DOHH2 (cell line): ENCODE results near the gene IL2RA.

Experiments used
- H3F3A ChIP-seq: fragments of 200-600 bp; sonication (generic), shearing (Covaris generic); 2 replicates; pipeline ENCODE4 v1.6.0; 2016; ENCODE audit warnings: antibody characterized with exemption, mild to moderate bottlenecking; ENCODE audit not compliant: control insufficient read depth, insufficient read depth
- H3K27ac ChIP-seq: fragments of 200-600 bp; sonication (generic); 2 replicates; pipeline ENCODE4 v1.5.1; 2014; ENCODE audit warnings: low read depth, mild to moderate bottlenecking, low read length, moderate library complexity
- H3K27me3 ChIP-seq: fragments of 200-600 bp; sonication (generic); 2 replicates; pipeline ENCODE4 v1.6.1; 2014; ENCODE audit warnings: mild to moderate bottlenecking, low read length, mixed read lengths; ENCODE audit not compliant: control insufficient read depth
- H3K36me3 ChIP-seq: fragments of 200-600 bp; sonication (generic); 2 replicates; pipeline ENCODE4 v1.6.1; 2014; ENCODE audit warnings: mild to moderate bottlenecking, low read length, moderate library complexity, mixed read lengths; ENCODE audit not compliant: control insufficient read depth
- H3K4me1 ChIP-seq: fragments of 200-600 bp; sonication (generic); 2 replicates; pipeline ENCODE4 v1.6.1; 2014; ENCODE audit warnings: mild to moderate bottlenecking, low read length, mixed read lengths; ENCODE audit not compliant: control insufficient read depth
- H3K4me2 ChIP-seq: fragments of 200-600 bp; sonication (generic); 2 replicates; pipeline ENCODE4 v1.6.0; 2014; ENCODE audit warnings: mild to moderate bottlenecking, low read length, moderate library complexity
- H3K4me3 ChIP-seq: fragments of 200-600 bp; sonication (generic); 2 replicates; pipeline ENCODE4 v1.5.1; 2014; ENCODE audit warnings: mild to moderate bottlenecking, low read length, mixed read lengths
- H3K79me2 ChIP-seq: fragments of 200-600 bp; sonication (generic); 2 replicates; pipeline ENCODE4 v1.6.1; 2014; ENCODE audit warnings: mild to moderate bottlenecking, low read length, mixed read lengths; ENCODE audit not compliant: control insufficient read depth
- H3K9me2 ChIP-seq: fragments of 200-600 bp; sonication (generic); replicated peaks from 2 replicates; pipeline ENCODE4 v1.6.1; 2014; ENCODE audit warnings: mild to moderate bottlenecking, low read length, mixed read lengths; ENCODE audit not compliant: control insufficient read depth
- H3K9me3 ChIP-seq: fragments of 200-600 bp; sonication (generic); 2 replicates; pipeline ENCODE4 v1.6.1; 2014; ENCODE audit warnings: antibody characterized with exemption, low read length, mixed read lengths; ENCODE audit not compliant: control insufficient read depth, insufficient read depth
- H4K20me1 ChIP-seq: fragments of 200-600 bp; sonication (generic); 2 replicates; pipeline ENCODE4 v1.6.0; 2014; ENCODE audit warnings: low read depth, mild to moderate bottlenecking, antibody characterized with exemption, low read length, moderate library complexity; ENCODE audit not compliant: control insufficient read depth, insufficient read depth
- EZH2phosphoT487 ChIP-seq: fragments of 200-600 bp; sonication (generic); IDR thresholded peaks from 2 replicates; pipeline ENCODE4 v1.6.1; 2017; ENCODE audit warnings: borderline replicate concordance, mild to moderate bottlenecking, antibody characterized with exemption, low read length, moderate library complexity, mixed read lengths
- TF ChIP-seq, protein P1 (sequence below): fragments of 200-600 bp; sonication (generic); IDR thresholded peaks from one replicate; pipeline ENCODE4 v1.5.1; 2014; ENCODE audit warnings: antibody characterized with exemption, mild to moderate bottlenecking, low read depth, low read length; ENCODE audit not compliant: poor library complexity, severe bottlenecking

Gene IL2RA

DNA sequence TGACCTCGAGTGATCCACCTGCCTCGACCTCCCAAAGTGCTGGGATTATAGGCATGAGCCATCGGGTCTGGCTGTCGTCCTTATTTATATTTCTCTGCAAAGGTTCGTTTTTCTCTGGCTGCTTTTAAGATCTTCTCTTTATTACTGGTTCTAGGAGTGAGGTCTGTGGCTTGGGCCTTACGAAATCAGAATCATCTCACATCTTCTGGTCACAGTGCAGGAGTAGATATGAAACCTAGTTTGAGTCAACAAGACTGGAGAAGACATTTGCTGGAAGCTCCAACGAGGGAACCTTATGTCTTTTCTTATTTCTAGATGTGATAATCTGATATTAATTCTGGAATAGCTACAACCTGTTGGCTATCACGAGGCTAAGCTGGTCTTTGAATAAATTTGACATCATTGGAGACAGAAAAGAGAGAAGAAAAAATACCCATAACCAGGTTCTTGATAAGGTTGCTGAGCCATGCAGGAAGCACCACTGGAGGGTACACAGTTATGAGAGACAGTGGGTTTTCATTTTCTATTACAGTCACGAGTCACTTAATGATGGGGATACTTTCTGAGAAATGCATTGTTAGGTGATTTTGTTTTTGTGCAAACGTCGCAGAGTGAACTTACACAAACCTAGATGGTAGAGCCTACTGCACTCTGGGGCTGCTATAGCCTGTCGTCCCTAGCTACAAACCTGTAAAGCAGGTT lies 59.2 kb downstream of the IL2RA start:
- no peaks in the 10 kb centered on the region for H3K9me2 ChIP-seq
- H3K79me2 ChIP-seq = no peaks in the 10 kb centered on the region
- H3K4me2 ChIP-seq = no peak overlapping the region
- H3K36me3 ChIP-seq = no peaks in the 10 kb centered on the region
- H3K9me3 ChIP-seq = no peaks in the 10 kb centered on the region
- H3K27me3 ChIP-seq = peaks cover 27% of the 10 kb centered on the region
- no peaks in the 10 kb centered on the region for H3F3A ChIP-seq
- no peak overlapping the region for H3K4me3 ChIP-seq
- no peak overlapping the region for H3K27ac ChIP-seq
- no peak for TF ChIP-seq EZH2phosphoT487
- TF ChIP-seq, protein P1, sequence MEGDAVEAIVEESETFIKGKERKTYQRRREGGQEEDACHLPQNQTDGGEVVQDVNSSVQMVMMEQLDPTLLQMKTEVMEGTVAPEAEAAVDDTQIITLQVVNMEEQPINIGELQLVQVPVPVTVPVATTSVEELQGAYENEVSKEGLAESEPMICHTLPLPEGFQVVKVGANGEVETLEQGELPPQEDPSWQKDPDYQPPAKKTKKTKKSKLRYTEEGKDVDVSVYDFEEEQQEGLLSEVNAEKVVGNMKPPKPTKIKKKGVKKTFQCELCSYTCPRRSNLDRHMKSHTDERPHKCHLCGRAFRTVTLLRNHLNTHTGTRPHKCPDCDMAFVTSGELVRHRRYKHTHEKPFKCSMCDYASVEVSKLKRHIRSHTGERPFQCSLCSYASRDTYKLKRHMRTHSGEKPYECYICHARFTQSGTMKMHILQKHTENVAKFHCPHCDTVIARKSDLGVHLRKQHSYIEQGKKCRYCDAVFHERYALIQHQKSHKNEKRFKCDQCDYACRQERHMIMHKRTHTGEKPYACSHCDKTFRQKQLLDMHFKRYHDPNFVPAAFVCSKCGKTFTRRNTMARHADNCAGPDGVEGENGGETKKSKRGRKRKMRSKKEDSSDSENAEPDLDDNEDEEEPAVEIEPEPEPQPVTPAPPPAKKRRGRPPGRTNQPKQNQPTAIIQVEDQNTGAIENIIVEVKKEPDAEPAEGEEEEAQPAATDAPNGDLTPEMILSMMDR = no peak
- H3K4me1 ChIP-seq = no peaks in the 10 kb centered on the region
- no peaks in the 10 kb centered on the region for H4K20me1 ChIP-seq

DNA sequence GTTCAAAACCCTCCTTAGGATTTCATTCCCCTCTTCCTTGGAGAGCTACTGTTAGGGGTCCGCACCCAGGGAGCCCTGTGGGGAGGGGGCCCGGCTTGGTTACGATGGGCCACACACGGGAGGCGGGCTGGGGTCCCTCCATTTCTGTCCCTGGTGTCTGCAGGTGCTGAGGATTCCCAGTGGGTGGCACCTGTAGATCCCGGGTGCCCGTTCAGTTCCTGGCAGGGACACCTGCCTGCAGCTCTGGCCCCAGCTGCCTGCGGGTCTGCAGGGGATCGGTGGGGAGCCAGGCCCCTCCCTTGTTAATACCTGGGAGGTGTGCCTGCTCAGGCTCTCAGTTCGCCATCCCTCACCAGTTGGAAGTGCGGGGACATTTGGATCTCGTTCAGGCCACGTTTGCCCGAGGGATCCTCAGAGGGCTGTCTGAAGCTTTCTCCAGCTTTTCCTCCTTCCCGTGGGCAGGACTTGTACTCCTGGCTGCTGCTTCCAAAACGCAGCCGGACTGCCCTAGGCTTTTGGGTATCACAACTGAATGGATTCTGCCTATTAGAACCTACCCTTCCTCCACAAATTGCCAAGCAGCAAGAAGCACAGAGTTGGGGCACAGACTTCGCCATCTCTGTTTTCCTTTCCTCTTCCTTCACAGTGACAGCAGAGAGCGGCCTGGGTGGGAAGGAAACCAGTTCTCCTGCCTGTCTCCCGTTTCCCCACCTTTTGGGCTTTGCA lies 62.6 kb downstream of the IL2RA start:
- Histone ChIP-seq H3K9me2 (no peaks in the 10 kb centered on the region), H3K9me3 (no peaks in the 10 kb centered on the region), H3K27ac (no peak overlapping the region), H3K4me2 (no peak overlapping the region), H3K27me3 (peaks cover 28% of the 10 kb centered on the region), H3K4me1 (no peaks in the 10 kb centered on the region), H3F3A (no peaks in the 10 kb centered on the region), H3K4me3 (no peak overlapping the region), H4K20me1 (no peaks in the 10 kb centered on the region), H3K36me3 (no peaks in the 10 kb centered on the region), H3K79me2 (no peaks in the 10 kb centered on the region)
- no peak for TF ChIP-seq EZH2phosphoT487
- TF ChIP-seq, protein P1 = no peak

DNA sequence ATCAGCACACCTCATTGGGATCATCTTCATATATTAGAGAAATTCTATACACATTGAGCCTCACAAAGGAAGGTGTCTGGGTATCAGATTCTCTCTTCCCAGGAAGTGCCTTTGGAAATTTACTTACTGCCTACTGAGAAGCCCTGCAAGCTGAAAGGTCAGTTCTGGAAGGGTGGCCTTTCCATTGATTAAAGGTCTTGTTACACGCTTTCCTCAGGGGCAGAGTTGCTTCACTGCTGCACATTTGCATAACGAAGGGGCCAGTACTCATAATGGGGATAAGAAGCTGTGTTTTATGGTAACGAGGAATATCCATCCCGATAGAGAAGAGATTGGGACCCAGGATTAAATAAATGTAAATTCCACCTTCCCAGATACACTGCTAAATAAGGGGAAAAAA lies 65.5 kb downstream of the IL2RA start:
- H3K27me3 ChIP-seq = peaks cover 19% of the 10 kb centered on the region
- no peaks in the 10 kb centered on the region for H3K9me2 ChIP-seq
- H3K4me3 ChIP-seq = no peak overlapping the region
- no peak overlapping the region for H3K4me2 ChIP-seq
- H3K4me1 ChIP-seq = no peaks in the 10 kb centered on the region
- H3K79me2 ChIP-seq = no peaks in the 10 kb centered on the region
- H4K20me1 ChIP-seq = no peaks in the 10 kb centered on the region
- no peak overlapping the region for H3K27ac ChIP-seq
- no peaks in the 10 kb centered on the region; the same call in 1 of the 2 replicates for H3K9me3 ChIP-seq
- no peak for TF ChIP-seq EZH2phosphoT487
- TF ChIP-seq, protein P1 = no peak
- no peaks in the 10 kb centered on the region for H3F3A ChIP-seq
- H3K36me3 ChIP-seq = no peaks in the 10 kb centered on the region
